DMS 273 treated with DMSO at 0.1 percent for 48 hours (cell line): ENCODE results near the gene NSUN6.

Experiments
- DNase-seq: peaks from one replicate; lab custom pipeline; 2025; lab: John Stamatoyannopoulos, UW

The NSUN6 gene

DNA sequence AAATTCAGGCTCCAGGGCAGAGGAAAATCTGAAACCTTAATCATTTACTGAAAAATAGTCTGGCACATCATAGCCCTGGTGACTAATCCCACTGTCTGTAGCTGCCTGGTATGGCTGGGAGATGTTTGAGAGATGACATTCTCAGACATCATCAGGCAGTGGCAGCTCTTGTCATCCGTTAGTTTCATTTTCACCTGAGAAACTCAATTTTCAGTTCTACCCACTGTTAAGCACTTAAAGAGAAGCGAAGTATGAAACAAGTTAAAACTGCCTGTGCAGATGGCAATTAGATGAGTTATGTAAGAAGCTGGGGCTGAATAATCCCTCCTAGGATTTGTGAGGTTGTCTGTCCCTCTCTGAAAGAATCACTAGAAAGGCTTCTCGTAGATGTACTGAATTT lies 150.2 kb downstream of the NSUN6 start:
- DNase-seq: peak; percentile 0

DNA sequence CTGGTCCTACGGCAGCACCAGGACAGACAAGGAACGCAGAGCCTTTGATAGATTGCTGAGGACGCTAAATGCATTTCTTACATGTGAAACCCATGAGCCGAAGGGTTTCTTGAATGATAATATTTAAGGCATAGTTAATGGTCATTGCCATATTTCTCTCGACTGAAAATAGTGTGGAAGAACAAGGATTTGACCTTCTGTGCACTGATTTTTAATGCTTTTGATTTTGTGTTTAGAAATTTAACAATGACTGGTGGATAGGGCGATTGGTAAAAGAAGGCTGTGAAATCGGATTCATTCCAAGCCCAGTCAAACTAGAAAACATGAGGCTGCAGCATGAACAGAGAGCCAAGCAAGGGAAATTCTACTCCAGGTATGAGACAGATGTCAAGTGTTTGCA lies 150.8 kb downstream of the NSUN6 start:
- no peak for DNase-seq

DNA sequence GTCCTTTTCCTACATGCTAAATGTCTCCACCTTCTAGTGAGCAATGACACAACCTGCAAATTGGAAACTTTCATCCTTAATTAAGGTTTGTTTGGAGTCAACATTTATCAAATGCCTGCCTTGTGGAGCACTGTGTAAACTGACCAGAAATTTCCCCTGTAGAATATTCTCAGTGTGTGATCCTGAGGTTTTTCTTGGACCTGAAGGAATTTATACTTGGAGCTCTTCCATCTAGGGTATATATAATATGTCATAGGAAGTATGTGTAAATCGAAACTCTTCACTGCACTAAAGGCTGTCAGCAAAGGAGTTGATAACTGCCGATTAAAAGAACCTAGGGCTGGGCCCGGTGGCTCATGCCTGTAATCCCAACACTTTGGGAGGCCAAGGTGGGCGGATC lies 152.4 kb downstream of the NSUN6 start:
- DNase-seq: no peak

DNA sequence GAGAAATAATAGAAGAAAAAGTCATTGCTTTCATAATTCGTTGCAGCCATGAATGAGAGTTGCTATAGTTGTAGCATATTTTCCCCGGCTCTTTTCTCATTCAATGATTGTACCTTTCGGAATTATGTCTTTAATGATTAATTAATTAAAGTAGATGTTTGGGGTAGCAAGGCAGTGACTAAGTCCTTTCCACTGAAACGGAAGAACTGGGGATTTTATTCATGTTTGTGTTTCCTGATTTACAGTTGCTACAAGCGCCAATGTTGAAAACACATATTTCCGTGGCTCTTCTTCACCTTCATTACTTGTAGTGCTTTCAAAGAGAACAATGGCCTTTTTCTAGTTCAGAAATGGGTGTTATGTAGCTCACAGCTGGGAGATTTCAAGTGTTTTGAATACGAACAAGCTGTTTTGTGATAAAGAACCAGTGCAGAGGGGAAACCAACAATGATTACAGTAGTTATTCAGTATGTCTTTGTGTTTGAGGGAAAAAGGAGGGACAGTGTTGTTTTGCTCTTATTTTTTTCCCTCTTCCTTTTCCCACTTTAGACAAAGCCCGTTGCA lies 153.5 kb downstream of the NSUN6 start:
- no peak for DNase-seq
